WTC11 (cell line): ENCODE measurements around the gene CCDC3.

Experiments
- ARID4B ChIP-seq: sonication (generic); formaldehyde crosslinking; IDR thresholded peaks from 2 replicates; pipeline ENCODE4 v1.8.0; 2023; ENCODE audit warnings: missing genetic modification reagents, mild to moderate bottlenecking, borderline replicate concordance
- CTCF ChIP-seq: fragments of 200-600 bp; IDR thresholded peaks from 2 replicates; pipeline ENCODE4 v1.8.0; 2022; ENCODE audit warnings: antibody characterized with exemption
- ESRRA ChIP-seq: sonication (generic); formaldehyde crosslinking; IDR thresholded peaks from 2 replicates; pipeline ENCODE4 v1.8.1; 2022; ENCODE audit warnings: mild to moderate bottlenecking, missing genetic modification reagents, borderline replicate concordance
- IRF1 ChIP-seq: sonication (generic); formaldehyde crosslinking; IDR thresholded peaks from 2 replicates; pipeline ENCODE4 v1.8.0; 2023; ENCODE audit warnings: missing genetic modification reagents
- JUN ChIP-seq: sonication (generic); formaldehyde crosslinking; IDR thresholded peaks from 2 replicates; pipeline ENCODE4 v1.8.0; 2023; ENCODE audit warnings: mild to moderate bottlenecking, missing genetic modification reagents
- RORB ChIP-seq: fragments of 250-450 bp; sonication (Bioruptor Pico); IDR thresholded peaks from 2 replicates; pipeline ENCODE4 v1.9.0; 2021; ENCODE audit warnings: mild to moderate bottlenecking
- ZNF416 ChIP-seq: fragments of 250-450 bp; sonication (Bioruptor Pico); IDR thresholded peaks from 2 replicates; pipeline ENCODE4 v1.9.0; 2021; ENCODE audit warnings: mild to moderate bottlenecking, inconsistent platforms

GRCh38 chr10:12954866-12955265 lies 46.6 kb downstream of the CCDC3 start:
- no peak for TF ChIP-seq JUN (CRISPR knock-in tag)
- TF ChIP-seq CTCF, result no peak
- TF ChIP-seq RORB (CRISPR knock-in tag), result no peak
- TF ChIP-seq ESRRA (CRISPR knock-in tag), result no peak
- TF ChIP-seq ZNF416 (CRISPR knock-in tag), result no peak
- no peak for TF ChIP-seq IRF1 (CRISPR knock-in tag)
- no peak for TF ChIP-seq ARID4B (CRISPR knock-in tag)
